Fibroblast of skin of abdomen (primary cell): ENCODE results near the gene ZRANB1.

Experiments used
- DNase-seq: peaks from one replicate; pipeline ENCODE4 v3.0.0-alpha.2; 2013

Gene ZRANB1

GRCh38 chr10:124921261-124921660, 20.7 kb upstream of the ZRANB1 start:
- no peak for DNase-seq

GRCh38 chr10:124923684-124924083, 18.2 kb upstream of the ZRANB1 start:
- DNase-seq, result no peak

GRCh38 chr10:124926548-124926947, 15.4 kb upstream of the ZRANB1 start:
- no peak for DNase-seq

GRCh38 chr10:124928087-124928486, 13.8 kb upstream of the ZRANB1 start:
- DNase-seq, result no peak

DNA sequence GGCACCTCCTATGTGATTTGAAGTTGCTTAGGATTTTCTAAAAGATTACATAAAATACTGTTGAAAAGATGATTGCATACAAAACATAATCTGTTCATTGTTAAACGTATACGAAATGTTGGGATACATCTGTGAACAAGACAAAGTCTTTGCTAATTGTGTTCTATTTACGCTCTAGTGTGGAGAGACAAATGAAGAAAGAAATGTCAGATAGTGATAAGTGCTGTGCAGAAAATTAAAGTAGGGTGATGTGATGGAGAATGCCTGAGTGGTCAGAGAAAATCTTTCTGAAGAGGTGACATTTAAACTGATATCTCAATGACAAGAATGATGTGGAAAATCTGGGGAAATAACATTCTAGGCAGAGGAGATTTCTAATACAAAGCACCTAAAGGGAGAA, 13.4 kb upstream of the ZRANB1 start:
- no peak for DNase-seq

- DNase-seq, result peak; percentile 18
Measured at GRCh38 chr10:124935946-124936345, 6.0 kb upstream of the ZRANB1 start.

DNA sequence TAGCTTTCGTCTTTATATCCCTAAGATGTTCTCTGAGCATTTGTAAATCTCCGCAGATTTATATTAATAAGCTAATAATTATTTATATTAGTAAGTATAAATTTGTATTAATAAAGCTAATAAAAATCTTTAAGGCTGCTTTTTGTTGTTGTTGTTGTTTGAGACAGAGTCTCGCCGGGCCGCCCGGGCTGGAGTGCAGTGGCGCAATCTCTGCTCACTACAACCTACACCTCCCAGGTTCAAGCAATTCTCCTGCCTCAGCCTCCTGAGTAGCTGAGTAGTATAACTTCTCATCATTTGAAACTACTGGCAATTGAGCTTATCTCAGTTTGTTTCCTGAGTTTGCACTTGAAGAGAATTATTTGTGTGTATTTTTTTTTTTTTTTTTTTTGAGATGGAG, 5.1 kb upstream of the ZRANB1 start:
- DNase-seq, result no peak

GRCh38 chr10:124939290-124939689, 2.6 kb upstream of the ZRANB1 start:
- DNase-seq, result no peak

DNA sequence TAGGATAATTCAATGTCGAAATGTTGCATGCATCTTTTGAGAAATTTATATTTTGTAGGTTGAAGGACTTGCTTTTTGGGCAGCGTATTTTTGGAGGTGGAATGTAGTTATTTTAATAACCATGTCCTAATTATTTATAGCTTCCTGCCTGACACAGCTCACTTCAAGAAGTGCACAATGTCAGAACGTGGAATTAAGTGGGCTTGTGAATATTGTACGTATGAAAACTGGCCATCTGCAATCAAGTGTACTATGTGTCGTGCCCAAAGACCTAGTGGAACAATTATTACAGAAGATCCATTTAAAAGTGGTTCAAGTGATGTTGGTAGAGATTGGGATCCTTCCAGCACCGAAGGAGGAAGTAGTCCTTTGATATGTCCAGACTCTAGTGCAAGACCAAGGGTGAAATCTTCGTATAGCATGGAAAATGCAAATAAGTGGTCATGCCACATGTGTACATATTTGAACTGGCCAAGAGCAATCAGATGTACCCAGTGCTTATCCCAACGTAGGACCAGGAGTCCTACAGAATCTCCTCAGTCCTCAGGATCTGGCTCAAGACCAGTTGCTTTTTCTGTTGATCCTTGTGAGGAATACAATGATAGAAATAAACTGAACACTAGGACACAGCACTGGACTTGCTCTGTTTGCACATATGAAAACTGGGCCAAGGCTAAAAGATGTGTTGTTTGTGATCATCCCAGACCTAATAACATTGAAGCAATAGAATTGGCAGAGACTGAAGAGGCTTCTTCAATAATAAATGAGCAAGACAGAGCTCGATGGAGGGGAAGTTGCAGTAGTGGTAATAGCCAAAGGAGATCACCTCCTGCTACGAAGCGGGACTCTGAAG, 620 bp downstream of the ZRANB1 start:
- DNase-seq, result no peak

DNA sequence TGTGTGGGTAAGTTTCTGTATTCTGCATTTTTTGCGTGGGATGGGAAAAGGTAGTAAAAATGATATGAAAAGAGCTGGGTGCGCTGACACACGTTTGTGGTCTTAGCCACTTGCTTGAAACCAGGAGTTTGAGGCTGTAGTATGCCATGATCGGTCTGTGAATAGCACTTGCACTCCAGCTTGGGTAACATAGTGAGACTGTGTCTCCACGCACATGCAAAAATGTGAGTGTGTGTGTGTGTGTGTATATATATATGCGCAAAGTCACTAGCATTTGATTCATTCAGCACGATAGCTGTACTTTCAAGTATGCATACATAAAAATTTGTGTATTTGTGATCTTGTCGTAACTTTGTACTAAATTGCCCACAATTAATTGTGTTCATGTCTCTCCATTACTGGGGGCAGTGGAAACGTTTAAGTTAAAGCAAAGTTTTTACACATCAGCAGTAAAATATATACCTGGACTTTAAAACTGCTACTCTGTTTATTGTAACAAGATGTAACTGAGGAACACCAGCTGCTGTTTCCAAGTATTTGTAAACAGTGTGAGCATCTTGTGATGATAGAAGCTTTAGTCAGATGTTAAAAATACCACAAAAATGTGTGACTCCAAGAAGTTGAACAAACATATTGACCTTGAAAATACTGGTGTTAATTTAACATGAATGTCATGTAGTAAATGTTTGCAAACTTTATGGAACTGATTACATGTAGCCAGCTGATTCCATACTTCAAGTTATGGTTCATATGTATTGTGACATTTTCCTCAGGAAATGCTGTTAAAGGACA, 1.6 kb downstream of the ZRANB1 start:
- DNase-seq, result peak; percentile 63

DNA sequence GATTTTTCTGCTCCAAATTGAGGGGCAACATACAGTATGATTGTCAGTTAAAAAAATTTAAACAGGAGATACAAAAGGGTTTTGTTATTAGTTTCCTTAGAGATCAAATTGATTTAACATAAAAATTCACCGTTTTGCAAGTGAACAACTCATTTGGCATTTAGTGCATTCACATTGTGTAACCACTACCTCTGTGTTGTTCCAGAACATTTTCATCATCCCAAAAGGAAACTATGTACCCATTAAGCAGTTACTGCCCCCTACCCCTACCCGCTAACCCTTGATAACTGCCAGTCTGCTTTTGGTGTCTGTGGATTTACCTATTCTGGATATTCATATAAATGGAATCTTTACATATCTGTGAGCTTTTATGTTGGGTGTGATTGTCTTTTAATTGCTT, 3.1 kb downstream of the ZRANB1 start:
- DNase-seq, result peak; percentile 33

DNA sequence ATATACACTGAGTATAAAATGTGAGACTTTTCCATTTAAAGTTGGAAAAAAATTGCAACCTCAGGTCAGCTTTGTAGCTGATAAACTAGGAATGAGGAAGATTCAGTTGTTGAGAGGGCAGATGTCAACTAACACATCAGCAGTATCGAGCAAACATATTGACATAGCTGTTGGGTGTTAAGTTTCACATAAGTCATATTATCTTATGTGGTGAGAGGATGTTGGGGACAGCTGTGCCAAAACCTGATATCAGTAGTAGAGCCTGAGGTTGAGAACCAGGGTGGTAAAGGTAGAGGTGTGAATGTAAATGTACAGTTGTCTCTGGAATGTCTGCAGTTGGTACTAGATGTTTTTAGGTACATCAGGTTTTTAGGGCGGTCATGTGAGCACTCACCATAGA, 5.0 kb downstream of the ZRANB1 start:
- DNase-seq, result no peak

GRCh38 chr10:124949543-124949942, 7.6 kb downstream of the ZRANB1 start:
- DNase-seq, result no peak

- no peak for DNase-seq
Measured at GRCh38 chr10:124952123-124952522, 10.2 kb downstream of the ZRANB1 start.

GRCh38 chr10:124953421-124953820, 11.5 kb downstream of the ZRANB1 start:
- no peak for DNase-seq

- no peak for DNase-seq
Measured at GRCh38 chr10:124955243-124955642, 13.3 kb downstream of the ZRANB1 start.

DNA sequence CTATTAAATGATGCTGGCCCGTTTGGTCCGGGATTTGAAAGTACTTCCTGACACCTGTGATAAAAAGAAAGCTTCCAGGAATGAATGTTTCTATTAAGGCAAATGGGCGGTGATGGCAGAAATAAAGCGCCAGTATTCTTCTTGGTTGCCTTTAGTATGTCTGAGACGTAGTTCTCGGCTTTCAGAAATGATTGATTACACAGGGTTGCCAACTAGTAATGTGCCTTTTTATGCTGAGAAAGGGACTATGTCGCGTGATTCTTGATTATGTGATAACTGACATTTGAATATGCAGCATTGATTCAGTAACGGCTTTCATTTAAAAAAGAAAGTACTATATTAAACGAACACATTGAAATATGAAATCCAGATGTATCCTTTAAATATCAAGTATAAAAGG, 13.9 kb downstream of the ZRANB1 start:
- no peak for DNase-seq

DNA sequence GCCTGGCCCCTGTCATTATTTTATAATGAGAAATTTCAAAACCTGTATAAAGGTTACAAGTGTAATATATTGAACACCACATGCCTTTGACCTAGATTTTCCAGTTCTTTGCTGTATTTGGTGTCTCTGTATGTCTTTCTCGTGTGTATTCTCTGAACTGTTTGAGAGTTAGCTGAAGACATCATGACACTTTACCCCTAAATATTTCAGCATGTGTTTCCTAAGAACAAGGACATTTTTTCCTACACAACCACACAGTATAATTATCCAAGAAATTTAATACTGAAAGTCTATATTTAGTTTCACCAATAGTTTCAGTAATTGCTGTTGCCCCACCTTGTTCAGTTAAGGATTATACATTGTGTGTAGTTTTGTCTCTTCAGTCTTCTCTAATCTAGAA, 14.8 kb downstream of the ZRANB1 start:
- no peak for DNase-seq

DNA sequence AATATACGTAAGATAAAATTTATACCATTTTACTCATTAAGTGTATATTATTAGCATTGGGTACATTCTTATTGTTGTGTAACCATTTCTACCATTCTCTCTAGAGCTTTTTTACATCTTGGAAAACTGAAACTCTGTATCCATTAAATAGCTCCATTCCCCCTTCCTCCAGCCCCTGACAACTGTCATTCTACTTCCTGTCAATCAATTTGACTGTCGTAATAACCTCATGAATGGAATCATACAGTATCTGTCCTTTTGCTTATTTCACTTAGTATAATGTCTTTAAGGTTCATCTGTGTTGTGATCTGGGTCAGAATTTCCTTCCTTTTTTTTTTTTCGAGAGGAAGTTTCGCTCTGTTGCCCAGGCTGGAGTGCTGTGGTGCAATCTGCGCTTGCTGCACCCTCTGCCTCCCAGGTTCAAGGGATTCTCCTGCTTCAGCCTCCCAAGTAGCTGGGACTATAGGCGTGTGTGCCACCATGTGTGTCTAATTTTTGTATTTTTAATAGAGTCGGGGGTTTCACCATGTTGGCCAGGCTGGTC, 15.6 kb downstream of the ZRANB1 start:
- DNase-seq, result no peak

GRCh38 chr10:124959564-124959963, 17.6 kb downstream of the ZRANB1 start:
- no peak for DNase-seq

- no peak for DNase-seq
Measured at GRCh38 chr10:124961248-124961570, 19.3 kb downstream of the ZRANB1 start.

- DNase-seq, result no peak
Measured at GRCh38 chr10:124962421-124962820, 20.5 kb downstream of the ZRANB1 start.

DNA sequence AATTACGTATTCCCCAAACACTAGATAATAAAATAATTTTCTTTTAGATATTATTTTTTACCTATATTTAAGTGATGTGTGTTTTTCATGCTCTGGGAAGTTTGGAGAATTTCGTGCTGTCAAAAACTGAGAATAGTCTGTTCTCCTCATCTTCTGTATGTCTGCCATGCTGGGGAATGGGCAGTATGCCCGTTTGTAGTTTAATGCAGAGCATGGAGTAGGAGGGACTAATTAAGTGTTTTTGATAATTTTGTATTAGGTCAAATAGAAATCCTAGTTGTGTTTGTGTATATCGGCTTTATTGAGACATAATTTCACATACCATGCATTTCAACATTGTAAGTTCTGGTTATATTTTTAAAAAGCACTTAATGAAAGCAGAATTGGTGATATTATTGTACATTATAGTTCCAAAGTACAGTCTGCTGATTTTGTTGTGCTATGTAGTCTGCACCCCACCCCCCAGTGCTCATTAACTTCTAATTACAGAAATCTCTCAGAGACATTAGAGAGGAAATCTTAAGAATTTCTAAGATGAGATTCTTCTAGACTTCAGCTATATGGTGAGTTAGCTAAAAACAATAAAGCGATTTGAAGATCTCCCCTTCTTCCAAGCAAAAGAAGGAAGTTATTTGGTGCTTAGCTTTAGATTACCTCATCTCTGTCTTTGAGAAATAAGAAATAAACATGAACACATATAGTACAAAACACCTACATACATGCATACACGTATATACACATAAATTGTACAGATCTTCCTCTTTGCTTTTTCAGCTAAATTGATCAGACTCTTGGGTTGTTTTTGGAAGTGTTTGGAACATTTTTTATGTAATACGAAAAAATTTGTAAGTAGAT, 22.2 kb downstream of the ZRANB1 start:
- DNase-seq, result no peak
